Activated naive CD4-positive, alpha-beta T cell treated with Interleukin-2 at 50 U/mL for 16 hours (primary cell): Measurements from ENCODE around the gene MRPL18.
"Not testable (repeated sequence)": the region's sequence is repeated elsewhere in the genome, so short reads cannot be mapped to it uniquely, and the experiment has no call there.

Experiments used
- DNase-seq: peaks from one replicate; pipeline ENCODE4 v3.0.0-alpha.2; 2020

Gene MRPL18

DNA sequence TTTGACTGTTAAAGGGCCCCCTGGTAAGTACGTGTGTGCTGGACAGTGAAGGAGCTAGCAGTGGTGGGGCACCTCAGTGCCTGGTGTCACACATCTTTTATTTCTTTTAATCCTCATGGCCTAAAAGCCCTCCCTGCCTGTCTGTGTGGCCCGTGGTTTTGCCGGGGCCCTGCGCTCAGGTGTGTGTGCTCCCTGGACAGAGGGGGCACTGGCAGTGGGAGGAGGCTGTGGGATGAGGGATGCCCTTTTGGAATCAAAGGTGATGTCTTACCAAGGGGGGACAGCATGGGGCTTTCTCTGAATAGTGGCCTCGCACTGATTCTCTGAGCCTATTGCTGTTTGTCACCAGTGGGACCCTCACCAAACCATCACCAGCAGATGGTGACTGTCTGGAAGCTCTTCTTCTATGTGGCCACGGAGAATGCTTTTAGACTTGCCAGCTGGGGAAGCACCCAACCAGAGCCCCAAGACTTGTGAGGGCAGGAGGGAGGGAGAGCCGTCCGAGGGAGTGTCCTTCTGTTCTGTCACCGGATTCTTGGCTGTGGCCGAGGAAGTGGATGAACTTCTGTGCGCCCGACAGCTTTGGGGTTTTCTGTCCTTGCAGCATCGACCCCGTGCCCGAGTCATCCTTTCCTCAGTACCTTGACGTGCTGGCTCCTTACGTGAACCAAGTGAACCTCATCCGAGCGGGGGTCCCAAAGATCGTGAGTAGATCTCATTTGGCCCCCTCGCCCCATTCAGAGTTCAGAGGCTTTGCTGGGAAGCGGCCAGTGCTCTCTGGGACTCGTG is 27.9 kb downstream of the MRPL18 start:
- no peak for DNase-seq

DNA sequence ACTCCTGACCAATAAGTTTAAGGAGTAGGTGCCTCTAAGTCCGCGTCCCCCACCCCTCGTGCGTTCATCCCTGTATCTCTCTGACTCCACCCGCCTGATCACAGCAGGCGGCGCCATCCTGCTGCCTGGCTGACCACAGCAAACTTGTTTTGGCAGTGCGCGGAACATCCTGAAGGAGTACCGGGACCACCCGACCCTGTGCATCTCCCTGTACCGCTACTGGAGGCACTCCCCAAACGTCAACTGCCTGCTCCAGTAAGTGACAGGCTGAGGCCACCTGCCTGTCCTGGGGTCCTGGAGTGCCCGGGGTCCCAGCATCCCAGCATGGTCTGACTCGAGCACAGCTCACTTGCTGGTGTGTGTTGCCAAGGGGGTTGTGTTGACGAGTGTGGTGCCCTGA is 28.8 kb downstream of the MRPL18 start:
- DNase-seq, result no peak

DNA sequence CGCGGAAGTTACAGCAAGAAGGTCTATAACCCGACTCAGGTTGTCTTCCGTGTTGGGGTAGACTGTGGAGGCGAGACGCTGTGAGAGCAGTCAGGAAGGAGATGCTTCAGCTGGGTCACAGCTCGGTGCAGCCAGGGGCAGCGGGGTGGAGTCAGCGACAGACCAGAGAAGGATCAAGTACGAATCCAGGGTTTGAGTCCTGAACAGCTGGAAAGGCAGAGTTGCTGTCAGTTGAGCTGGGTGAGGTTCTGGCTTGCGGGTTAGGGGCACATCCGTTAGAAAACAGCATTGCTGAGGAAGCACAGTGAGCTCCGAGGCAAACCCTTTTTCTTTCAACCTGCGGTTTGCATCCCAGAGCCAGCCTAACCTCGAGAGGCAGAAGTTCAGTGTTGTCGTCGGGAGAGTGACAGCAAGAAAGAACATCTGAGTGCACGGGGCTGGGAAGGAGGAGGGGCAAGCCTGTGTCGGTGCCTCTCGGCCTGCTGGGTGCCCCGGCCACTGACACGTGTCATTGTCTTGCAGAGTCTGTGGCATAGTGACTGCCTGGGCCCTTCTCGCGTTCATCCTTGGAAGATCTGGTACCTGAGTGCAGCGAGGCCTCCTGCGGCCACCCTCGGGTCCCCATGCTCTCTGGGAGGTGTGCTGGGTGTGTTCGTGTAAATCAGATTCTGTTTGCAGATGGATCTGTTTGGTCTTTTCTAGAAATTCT is 29.8 kb downstream of the MRPL18 start:
- DNase-seq, result peak; percentile 22

DNA sequence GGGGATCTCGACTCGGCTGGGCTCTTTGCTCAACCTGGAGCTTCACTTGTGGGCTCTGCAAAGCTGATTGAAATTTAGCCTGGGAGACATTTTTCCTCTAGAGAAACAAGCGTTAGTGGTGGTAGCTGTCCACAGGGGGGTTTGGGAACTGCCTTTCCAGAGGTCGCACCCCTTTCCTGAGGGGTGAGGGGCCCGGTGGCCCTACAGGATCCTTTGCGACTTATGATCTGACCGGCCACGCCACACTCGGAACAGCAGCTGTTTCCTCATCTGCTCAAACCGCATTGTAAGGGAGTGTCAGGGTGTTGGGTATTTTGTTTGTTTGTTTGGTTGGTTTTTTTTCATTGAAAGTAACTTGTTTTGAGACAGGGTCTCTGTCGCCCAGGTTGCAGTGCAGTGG is 30.9 kb downstream of the MRPL18 start:
- DNase-seq, result no peak

DNA sequence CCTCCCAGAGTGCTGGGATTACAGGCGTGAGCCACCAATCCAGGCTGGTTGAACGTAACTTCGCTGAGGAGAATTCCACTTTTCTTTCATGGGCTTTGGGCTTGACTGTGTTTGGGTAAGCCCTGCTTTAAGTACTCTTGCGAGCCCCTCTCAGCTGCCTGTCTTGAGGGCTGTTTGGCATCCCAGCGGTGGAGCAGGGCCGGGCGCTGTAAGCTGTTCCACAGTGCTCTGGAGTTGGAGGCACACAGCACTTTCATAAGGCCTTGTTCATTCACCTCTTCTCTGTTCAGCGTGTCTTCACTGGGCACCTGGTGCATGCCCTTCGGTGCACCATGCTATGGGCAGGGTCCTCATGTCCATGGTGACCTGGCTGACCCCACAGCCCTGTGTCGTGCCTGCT is 31.5 kb downstream of the MRPL18 start:
- DNase-seq, result no peak

DNA sequence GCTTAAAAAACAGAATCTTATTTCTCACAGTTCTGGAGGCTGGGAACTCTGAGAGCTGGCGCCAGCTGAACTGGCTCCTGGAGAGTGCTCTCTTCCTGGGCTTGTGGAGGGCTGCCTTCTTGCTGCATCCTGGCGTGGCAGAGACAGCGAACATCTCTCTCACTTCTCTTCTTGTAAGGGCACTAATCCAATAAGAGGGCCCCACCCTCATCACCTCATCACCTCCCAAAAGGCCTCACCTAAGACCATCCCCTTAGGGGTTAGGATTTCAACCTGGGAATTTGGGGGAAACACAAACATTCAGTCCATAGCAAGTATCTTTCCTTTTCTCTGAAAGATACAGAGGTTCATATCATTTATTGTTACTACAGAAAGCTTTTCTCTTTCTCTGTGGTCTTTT is 33.7 kb downstream of the MRPL18 start:
- DNase-seq, result no peak

DNA sequence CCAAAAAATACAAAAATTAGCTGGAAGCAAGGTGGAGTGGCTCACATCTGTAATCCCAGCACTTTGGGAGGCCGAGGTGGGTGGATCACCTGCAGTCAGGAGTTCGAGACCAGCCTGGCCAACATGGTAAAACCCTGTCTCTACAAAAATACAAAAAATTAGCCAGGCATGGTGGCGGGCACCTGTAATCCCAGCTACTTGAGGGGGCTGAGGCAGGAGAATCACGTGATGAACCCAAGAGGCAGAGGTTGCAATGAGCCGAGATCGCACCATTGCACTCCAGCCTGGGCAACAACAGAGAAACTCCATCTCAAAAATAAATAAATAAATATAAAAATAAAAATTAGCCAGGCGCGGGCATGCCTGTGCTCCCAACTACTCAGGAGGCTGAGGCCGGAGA is 34.4 kb downstream of the MRPL18 start:
- DNase-seq, result not testable (repeated sequence)

DNA sequence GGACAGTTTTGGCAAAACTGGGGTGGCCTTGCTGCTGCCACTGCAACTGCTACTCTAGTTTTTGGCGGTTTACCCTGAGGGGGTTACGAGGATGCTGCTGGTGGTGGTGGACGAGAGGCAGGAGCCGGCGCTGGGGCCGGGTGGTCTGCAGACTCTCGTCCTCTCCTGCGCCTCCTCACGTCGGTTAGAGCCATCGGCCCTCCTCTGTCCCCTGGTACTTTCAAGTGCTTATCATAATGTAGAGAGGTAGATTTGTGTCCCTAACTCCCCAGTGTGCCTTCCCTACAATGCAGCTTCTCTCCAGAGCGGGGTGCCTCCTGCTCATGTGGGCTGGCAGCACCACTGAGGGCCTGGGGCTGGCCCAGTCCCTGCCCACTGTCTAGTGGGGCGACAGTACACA is 35.7 kb downstream of the MRPL18 start:
- no peak for DNase-seq

DNA sequence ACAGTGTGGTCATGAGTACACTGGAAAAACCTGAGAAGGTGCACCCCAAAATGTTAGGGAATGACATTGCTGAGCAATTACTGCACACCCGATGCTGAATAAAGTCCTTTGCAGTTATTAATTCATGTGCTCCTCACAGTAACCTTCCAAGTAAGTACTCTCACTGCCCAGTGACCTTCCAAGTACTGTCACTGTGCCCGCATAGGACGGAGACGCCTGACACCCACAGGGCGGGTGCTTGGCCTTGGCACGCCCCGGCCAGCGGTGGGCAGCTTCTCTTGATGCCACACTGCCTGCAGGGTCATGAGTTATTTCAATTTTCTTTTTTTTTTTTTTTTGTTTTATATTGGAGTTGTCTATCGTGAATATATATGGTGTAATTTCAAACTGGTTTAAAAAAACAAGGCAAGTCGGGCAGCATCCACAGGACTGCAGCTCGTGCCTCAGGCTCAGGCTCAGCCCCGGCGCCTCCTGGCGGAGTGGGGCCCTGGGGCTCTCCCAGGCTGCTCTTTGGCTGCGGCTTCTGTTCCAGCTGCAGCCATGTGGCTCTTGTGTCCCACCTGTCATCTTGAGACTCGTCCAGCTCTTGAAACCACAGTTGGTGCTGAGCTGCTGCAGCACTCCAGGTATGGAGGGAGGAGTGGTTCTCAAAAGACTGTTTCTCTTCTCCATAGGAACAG is 36.8 kb downstream of the MRPL18 start:
- DNase-seq, result no peak

DNA sequence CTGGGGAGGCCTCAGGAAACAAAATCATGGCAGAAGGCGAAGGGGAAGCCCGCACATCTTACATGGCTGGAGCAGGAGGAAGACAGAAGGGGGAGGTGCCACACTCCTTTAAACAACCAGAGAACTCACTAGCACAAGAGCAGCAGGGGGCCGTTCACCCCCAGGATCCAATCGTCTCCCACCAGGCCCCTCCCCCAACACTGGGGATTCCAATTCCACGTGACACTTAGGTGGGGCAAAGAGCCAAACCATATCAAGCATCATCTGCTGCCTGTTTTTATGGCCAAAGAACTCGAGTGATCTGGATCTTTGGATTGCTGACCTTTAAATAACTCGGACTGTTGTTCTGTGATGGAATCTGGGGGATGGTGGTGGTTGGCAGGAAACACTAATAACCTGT is 37.8 kb downstream of the MRPL18 start:
- no peak for DNase-seq

DNA sequence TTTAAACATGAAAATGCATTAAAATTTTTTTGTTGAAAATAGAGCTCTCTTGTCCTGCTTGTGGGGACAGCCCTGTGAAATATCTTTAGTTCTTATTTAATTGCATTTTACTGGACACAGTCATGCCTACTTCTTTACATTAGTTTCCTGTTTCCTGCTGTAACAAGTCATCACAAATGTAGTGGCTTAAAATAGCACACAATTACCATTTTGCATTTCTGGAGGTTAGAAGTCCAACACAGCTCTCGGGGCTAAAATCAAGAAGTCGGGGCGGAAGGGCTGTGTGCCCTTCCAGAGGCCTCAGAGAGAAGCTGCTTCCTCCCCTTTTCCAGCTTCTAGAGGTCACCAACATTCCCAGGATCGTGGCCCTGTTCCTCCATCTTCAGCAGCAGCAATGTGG is 39.3 kb downstream of the MRPL18 start:
- no peak for DNase-seq

DNA sequence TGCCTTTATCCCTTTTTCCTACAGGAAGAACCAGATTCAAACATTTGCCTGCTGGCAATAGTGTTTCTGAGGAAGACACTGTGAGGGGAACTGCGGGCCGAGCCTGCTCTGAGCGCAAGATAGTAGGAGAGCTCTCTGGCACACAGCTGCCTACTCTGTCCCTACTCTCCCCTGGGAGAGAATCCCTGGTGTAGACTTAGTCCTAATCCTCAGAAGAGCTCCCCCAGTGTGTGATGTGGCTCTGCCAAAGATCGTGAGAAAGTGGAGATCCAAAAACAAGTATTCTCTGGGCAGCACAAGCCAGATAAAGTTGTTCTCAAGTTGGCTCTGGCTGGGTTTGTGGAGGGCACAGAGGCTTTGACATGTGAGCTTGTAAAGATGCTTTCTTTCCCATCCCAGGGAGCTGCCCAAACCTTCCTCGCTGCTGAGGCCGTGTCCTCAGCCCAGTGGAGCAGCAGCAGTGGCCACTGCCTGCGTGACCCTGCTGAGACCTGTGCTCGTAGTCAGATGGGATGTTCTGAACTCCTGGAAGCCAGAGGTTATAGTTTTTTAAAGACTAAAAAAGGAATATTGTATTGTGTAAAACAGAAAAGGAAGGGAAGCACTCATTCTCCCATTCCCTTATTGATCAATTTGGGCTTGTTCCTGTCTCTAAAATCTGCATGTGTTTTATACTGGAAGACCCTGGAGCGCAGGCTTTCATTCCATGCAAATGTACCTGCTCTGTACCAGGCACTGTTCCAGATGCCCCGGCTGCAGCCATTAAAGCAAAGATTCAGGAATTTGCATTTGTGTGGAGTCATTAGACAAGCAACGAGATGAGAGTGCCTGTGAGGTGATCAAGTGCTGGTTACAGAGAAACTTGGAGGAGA is 40.5 kb downstream of the MRPL18 start:
- no peak for DNase-seq

DNA sequence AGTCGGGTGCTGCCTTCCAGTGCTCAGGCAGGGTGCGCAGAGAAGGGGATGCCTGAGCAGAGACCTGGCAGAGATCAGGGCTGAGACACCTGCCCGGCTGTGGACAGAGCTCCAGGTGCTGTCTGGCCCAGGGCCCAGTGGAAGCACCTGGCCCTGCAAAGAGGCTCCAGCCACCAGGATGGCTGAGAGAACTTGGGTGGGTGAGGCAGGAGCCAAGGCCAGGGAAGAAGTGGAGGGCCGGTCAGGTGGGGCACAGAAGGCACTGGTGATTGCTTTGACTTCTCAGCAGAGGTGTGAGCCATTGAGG is 41.1 kb downstream of the MRPL18 start:
- no peak for DNase-seq

DNA sequence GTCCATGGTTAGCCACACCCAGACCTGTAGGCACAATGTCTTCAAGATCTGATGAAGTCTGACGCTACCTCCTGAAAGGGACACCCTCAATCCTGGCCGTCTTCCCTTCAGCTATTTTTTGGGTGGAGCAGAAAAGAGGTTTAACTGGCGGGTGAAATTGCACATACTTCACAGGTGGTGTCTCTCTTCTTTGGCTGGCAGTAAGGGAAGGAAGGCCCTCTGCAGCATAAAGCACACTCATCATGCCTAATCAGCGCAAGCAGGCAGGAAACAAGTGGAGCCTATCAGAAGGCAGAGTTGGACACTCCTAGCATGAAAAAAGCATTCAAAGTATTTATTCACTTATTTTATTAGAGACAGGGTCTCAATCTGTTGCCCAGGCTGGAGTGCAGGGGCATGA is 42.7 kb downstream of the MRPL18 start:
- DNase-seq, result no peak

DNA sequence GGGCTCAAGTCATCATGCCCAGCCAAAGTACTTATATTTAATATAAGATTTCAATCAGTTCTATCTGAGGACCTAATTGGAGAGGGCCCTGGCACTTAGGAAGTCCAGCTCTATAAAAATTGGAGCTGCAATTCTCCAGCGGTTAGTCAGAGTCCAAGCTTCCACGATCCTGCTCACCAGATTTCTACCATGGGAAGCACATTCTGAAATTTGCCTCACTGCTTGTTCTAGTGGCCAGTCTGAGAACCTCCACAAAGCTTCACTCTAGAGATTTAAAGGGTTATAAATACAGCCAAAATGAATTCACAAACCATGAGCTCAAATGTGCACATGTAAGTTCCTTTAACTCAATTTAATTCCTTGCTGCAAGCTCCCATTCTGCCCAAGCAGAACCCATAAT is 43.3 kb downstream of the MRPL18 start:
- no peak for DNase-seq

DNA sequence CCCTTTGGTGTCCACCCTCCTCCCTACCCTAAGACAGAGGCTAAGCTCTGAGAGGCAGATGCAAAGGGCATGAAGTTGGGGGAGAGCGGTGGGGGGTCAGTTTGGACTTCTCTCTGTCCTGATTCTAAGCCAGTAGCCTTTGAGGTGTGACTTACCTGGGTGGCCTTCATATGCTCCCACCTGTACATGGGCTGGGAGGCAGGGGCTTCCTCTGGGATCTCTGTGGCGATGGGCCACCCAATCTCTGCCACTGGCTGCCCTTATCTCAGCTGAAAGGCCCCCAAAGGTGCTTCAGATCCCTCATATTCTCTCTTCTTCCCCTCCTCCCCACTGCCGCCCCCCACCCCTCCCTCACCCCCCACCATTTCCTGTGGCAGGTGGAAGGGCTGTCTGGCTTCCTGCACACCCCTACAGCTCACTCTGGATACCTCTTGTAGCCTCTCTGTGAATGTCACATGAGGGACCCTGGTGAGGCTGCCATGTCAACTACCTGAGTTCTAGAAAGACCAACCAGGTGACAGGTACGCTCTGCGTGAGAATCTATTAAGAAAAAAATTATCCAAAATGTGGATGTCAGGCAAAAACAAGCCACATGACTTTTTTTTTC is 43.8 kb downstream of the MRPL18 start:
- no peak for DNase-seq

DNA sequence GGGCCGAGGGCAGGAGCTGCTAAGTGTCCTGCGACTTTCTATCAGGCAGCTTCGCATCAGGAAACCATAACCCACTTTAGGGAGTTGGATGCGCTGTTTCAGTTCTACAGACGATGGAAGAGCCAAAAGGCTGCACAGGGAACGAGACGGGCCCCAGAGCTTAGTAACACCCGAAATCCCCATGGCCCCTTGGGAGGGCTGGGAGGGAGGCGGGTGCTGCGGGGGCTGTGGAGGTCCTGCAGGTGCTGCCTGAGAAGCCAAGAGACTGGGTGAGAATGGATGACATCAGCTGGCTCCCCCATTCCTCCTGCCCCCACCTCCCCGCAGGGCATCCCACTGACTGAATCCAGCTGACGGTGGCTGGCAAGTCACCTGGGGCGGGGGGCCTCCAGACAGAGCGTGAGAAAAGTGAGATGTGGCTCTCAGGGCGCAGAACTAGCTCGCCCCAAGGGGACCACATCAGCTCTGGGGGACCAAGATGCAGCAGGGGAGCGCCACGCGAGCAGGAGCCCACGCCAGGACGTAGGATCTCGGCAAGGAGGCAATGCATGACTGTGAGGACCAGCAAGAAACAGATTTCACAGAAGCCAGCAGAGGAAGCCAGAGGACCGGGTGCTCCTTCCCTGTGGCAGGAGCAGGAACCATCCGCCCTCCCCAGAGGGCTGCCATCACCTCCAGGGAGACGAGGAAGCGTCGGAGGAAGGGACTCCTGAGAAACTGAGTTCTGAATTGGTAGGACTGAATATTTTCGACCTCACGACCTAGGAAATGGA is 46.6 kb downstream of the MRPL18 start:
- no peak for DNase-seq

DNA sequence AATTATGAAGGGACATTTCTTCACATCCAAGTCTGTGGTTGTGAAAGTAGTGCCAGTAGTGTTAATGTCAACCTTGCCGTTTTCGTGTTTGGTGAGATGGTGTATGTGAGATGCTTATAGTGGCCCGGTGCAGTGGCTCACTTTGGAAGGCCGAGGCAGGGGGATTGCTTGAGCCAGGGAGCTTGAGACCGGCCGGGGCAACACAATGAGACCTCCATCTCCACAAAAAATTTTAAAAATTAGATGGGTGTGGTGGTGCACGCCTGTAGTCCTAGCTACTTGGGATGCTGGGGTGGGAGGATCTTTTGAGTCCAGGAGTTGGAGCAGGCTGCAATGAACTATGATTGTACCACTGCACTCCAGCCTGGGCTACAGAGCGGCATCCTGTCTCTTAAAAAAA is 47.2 kb downstream of the MRPL18 start:
- no peak for DNase-seq

DNA sequence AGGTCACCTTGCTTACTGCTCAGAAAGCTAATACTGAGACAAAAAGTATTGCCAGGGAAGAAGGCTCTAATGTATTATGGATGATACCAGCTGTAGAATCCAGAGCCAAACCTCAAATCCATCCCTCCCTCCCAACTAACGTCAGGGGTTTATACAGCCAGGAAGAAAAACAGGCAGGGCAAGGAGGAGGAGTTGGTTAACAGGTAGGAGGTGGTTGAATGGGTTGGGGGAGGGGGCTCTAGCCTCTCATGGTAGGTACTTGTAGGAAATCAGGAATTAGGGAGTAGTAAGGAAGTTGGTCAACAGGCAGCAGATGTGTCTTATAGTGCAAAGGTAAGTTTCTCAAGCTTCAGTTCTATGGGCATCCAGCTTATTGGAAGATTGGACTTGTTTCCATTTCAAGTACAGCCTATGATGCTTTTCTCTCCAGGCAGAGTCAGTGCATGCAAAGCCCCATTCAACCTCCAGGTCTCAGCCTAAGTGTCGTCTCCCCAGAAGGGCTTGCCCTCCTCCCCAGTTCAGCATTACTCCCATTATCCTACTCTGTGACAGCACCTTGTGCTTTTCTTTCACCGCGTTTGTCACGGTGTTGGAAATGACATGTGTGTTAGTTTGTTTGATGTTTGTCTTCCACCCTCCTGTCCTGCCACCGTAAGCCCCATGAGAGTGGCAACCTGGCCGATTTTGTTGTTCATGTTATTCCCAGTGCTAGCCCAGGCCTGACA is 47.9 kb downstream of the MRPL18 start:
- DNase-seq, result no peak

DNA sequence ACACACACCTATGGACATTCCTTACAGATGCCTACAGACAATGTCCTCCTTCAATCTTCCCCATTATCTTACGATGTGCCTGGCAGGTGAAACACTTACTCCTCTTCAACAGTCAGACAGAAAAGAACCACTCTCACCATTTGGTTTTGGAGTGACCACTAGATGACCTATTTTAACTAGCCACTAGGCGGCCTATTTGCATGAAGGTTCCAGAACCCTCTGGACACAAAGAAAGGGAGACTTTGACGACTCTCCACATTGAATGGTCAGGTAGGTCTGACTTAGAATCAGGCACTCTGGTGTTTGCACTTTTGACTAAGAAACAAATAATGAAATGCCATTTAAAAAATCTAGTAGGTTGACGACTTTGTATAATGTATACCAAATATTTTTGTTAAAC is 51.8 kb downstream of the MRPL18 start:
- DNase-seq, result no peak
